Activated CD8-positive, alpha-beta memory T cell treated with anti-CD3 and anti-CD28 coated beads for 48 hours (primary cell): ENCODE results near the gene GTF2H4.
A peak's percentile ranks its signal among the peaks of the same experiment; 100 is the strongest.

ENCODE experiments used
- DNase-seq, 3 experiments: peaks; one replicate each; pipeline ENCODE4 v3.0.0-alpha.2; 2020; ENCODE audit warnings: low read depth in 2 of 3, low spot score in 2 of 3

GTF2H4 gene

GRCh38 chr6:30954631-30955366 is 46.8 kb downstream of the GTF2H4 start:
- DNase-seq, result no peak

- DNase-seq, result peak; percentile 58 to 71 (median 63)
Observed at GRCh38 chr6:30955367-30956042, 47.5 kb downstream of the GTF2H4 start.

- DNase-seq, result no peak
Observed at GRCh38 chr6:30957716-30958115, 49.7 kb downstream of the GTF2H4 start.

GRCh38 chr6:30960907-30961673 is 53.1 kb downstream of the GTF2H4 start:
- no peak for DNase-seq

GRCh38 chr6:30962716-30963115 is 54.7 kb downstream of the GTF2H4 start:
- DNase-seq, result no peak

- no peak for DNase-seq
Observed at GRCh38 chr6:30963641-30964040, 55.6 kb downstream of the GTF2H4 start.
